ENCODE measurements around the gene ANO8. TPM values are rescaled to one million over a fixed set of nuclear protein-coding genes. Genes with fewer than 3 reads are reported as not detected.
A peak's percentile ranks its signal among the peaks of the same experiment; 100 is the strongest.

The ANO8 gene
- total and polyA plus RNA-seq, 10 donors: 1.1 to 12.0 (median 7.2) TPM

DNA sequence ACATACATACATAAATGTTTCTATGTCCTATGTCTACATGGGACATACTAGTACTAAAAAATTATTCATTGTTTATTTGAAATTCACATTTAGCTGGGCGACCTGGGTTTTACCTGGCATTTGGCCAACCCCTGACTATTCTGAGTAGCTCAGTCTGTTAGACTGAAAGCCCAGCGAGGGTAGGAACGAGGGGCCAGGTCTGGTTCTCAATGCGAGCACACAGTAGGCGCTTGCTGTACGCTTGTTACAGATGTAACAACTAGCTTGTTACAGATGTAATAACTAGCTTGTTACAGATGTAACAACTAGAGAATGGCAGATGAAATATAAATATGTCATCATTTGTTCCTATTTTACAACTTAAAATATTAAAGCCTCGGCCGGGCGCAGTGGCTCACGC lies 920 bp upstream of the ANO8 start:
- Histone ChIP-seq H3K27ac (no peak overlapping the region), H3K4me1 (peaks cover 19 to 69% (median 48%) of the 10 kb centered on the region in 6 donors), H3K27me3 (replicated peaks in 1 of 7) (peaks cover 0 to 14% (median 1%) of the 10 kb centered on the region in 7 donors), H3K9me3 (no peaks in the 10 kb centered on the region), H3K4me3 (peak overlapping the region in 1 of 8 donors; percentile 83), H3K36me3 (peaks cover 0 to 10% (median 0%) of the 10 kb centered on the region in 6 donors)
- TF ChIP-seq, protein P1, sequence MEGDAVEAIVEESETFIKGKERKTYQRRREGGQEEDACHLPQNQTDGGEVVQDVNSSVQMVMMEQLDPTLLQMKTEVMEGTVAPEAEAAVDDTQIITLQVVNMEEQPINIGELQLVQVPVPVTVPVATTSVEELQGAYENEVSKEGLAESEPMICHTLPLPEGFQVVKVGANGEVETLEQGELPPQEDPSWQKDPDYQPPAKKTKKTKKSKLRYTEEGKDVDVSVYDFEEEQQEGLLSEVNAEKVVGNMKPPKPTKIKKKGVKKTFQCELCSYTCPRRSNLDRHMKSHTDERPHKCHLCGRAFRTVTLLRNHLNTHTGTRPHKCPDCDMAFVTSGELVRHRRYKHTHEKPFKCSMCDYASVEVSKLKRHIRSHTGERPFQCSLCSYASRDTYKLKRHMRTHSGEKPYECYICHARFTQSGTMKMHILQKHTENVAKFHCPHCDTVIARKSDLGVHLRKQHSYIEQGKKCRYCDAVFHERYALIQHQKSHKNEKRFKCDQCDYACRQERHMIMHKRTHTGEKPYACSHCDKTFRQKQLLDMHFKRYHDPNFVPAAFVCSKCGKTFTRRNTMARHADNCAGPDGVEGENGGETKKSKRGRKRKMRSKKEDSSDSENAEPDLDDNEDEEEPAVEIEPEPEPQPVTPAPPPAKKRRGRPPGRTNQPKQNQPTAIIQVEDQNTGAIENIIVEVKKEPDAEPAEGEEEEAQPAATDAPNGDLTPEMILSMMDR (IDR thresholded peaks at IDR 0.05 in 8 of 11, conservative IDR thresholded peaks at IDR 0.05 in 3 of 11): no peak
- no peak for TF ChIP-seq POLR2AphosphoS5 (IDR thresholded peaks at IDR 0.05)
- no peak for TF ChIP-seq POLR2A (IDR thresholded peaks at IDR 0.05)
- intact Hi-C loops (cut with DNase I; ENCODE audit: low total_unique reads): no loop called here
- no peak for DNase-seq
- WGBS, 5 donors: 73 to 78% (median 73%) methylated on average over 10 of the region's 10 CpGs

DNA sequence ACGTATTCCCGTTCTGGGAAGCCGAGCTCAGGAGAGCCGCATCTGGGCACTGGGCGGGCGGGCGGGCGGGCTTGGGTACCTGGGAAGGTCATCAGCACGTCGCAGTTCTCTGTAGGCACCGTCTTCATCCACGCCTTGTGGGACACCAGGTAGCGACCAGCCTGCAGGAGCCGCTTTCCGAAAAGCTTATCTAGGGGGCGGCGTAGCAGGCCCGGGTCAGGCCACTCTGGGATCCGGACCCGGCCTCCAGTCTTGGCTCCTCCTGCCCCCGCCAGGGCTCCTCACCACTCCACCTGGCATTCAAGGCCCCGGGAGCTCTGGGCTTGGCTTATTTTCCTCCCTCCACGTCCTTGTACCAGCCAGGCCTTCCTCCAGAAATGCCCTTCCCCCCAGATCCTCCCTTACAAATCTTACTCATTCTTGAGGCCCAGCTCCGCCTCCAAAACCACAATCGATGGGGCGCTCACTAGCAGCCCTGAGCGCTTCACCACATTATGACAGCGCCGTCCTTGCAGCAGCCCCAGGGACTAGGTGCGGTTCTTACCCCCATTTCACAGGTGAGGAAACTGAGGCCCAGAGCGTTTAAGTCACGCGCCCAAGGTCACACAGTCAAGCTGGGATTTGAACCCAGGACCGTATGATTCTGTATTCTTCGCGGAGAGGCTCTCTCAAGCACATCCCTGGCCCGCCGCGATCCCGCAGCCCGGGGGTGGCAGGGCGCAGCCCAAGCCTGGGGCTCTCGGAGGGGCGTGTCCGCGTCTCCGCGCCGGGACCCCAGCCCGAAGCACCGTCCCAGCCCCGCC lies 843 bp downstream of the ANO8 start:
- intact Hi-C loops (cut with DNase I; ENCODE audit: low total_unique reads): no loop called here
- WGBS, 5 donors: 26 to 44% (median 38%) methylated on average over 17 to 52 of the region's 52 CpGs
- Histone ChIP-seq H3K4me1 (peaks cover 28 to 74% (median 55%) of the 10 kb centered on the region in 6 donors), H3K9me3 (no peaks in the 10 kb centered on the region), H3K4me3 (peak overlapping the region; percentile 51 to 83 (median 72)), H3K27me3 (replicated peaks in 1 of 7) (peaks cover 0 to 31% (median 18%) of the 10 kb centered on the region in 7 donors), H3K27ac (peak overlapping the region in 5 of 8 donors; percentile 63 to 81 (median 77)), H3K36me3 (peaks cover 0 to 11% (median 0%) of the 10 kb centered on the region in 6 donors)
- TF ChIP-seq POLR2A (IDR thresholded peaks at IDR 0.05) (no peak), POLR2AphosphoS5 (IDR thresholded peaks at IDR 0.05) (peak in 2 of 3 donors; percentile 35 to 58)
- TF ChIP-seq, protein P1 (IDR thresholded peaks at IDR 0.05 in 8 of 11, conservative IDR thresholded peaks at IDR 0.05 in 3 of 11): no peak
- DNase-seq: peak; percentile 85

DNA sequence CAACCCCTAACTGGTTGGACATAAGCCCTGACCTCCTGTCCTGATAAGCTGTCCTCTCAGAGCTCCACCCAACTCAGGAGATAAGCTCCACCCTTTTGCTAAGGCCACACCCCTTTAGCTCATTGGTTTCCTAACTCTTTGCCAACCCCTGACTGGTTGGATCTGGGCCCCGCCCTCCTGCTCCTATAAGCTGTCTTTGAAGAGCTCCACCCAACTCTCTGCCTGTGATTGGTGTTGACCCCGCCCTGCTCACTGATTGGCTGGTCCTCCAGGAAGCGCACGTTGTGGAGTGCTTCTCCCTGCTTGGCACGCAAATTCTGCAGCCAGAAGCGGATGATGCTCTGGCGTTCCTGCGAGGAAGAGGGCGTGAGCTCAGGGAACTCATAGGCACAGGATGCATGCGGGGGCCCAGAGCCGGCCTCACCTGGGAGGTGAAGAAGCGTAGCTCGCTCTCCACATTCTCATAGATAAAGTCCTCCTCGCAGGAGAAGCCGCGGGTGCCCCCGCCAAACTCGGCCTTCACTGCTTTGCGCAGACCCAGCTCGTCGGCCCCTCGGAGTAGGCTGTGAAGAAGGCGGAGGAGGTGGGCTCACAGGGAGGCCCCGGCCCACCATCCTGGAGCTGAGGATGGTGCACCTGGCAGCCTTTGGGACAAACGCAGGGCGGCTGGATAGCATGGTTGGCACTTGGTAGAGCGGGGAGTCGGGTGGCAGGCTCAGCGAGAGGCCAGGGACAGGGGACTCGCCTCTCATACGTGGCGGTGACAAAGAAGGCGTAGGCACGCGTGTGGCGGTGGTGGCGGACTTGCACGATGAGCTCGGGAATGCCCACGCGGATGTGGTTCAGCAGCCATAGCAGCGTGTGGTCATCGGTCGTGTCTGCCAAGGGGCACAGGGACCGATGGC lies 1.7 kb downstream of the ANO8 start:
- DNase-seq: peak; percentile 78
- no peaks in the 10 kb centered on the region for H3K9me3 ChIP-seq
- H3K27me3 ChIP-seq (replicated peaks in 1 of 7): peaks cover 0 to 40% (median 21%) of the 10 kb centered on the region in 7 donors
- TF ChIP-seq POLR2AphosphoS5 (IDR thresholded peaks at IDR 0.05): no peak
- no peak for TF ChIP-seq POLR2A (IDR thresholded peaks at IDR 0.05)
- TF ChIP-seq, protein P1 (IDR thresholded peaks at IDR 0.05 in 8 of 11, conservative IDR thresholded peaks at IDR 0.05 in 3 of 11): no peak
- H3K4me1 ChIP-seq: peaks cover 25 to 74% (median 56%) of the 10 kb centered on the region in 6 donors
- intact Hi-C loops (cut with DNase I; ENCODE audit: low total_unique reads): no loop called here
- WGBS, 5 donors: 93 to 97% (median 96%) methylated on average over 42 to 45 of the region's 45 CpGs
- H3K4me3 ChIP-seq: peak overlapping the region in 1 of 8 donors; percentile 60
- peaks cover 0 to 8% (median 0%) of the 10 kb centered on the region in 6 donors for H3K36me3 ChIP-seq
- no peak overlapping the region for H3K27ac ChIP-seq
